ENCODE results near the gene EVX2.

The EVX2 gene

GRCh38 chr2:176096243-176096985 lies 12.7 kb upstream of the EVX2 start:
- DNase-seq (ENCODE audit: low spot score) (peak; percentile 37), FAIRE-seq (no peak)

DNA sequence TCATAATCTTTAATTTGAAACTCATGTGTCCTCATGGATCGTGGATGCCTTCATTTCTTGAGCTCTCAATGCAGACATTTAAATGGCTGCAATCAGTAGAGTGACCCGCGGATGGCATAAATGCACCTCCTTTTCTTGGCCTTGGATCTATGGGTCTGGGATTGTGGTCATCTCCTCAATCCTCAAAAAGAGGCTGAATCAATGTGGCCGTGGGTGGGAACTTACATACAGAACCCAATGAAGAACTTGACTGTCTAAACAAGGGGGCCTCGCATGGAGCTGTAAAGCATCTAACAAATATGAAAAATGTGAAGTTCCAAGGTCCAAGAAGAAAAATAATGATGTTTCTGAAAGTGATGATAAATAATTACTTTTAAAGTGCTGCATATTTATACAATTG lies 11.7 kb upstream of the EVX2 start:
- FAIRE-seq (no peak), DNase-seq (ENCODE audit: low spot score) (no peak)

- DNase-seq (ENCODE audit: low spot score): no peak
These were observed 10.6 kb upstream of the EVX2 start for GRCh38 chr2:176094349-176094748.

GRCh38 chr2:176093898-176094249 lies 10.1 kb upstream of the EVX2 start:
- DNase-seq (ENCODE audit: low spot score) (no peak), FAIRE-seq (no peak)

More at GRCh38 chr2:176094349-176094748, 10.6 kb upstream of the EVX2 start:
- no peak for FAIRE-seq

GRCh38 chr2:176093145-176093897 lies 9.6 kb upstream of the EVX2 start:
- DNase-seq (ENCODE audit: low spot score): no peak
- FAIRE-seq: no peak

GRCh38 chr2:176092270-176093144 lies 8.7 kb upstream of the EVX2 start, which contains the start of gene HOXD13:
HOXD13 (plus strand) TSS chr2:176092721; CDS start chr2:176092891, 170 bp downstream.
- no peak for DNase-seq (ENCODE audit: low spot score)
- FAIRE-seq: no peak

DNA sequence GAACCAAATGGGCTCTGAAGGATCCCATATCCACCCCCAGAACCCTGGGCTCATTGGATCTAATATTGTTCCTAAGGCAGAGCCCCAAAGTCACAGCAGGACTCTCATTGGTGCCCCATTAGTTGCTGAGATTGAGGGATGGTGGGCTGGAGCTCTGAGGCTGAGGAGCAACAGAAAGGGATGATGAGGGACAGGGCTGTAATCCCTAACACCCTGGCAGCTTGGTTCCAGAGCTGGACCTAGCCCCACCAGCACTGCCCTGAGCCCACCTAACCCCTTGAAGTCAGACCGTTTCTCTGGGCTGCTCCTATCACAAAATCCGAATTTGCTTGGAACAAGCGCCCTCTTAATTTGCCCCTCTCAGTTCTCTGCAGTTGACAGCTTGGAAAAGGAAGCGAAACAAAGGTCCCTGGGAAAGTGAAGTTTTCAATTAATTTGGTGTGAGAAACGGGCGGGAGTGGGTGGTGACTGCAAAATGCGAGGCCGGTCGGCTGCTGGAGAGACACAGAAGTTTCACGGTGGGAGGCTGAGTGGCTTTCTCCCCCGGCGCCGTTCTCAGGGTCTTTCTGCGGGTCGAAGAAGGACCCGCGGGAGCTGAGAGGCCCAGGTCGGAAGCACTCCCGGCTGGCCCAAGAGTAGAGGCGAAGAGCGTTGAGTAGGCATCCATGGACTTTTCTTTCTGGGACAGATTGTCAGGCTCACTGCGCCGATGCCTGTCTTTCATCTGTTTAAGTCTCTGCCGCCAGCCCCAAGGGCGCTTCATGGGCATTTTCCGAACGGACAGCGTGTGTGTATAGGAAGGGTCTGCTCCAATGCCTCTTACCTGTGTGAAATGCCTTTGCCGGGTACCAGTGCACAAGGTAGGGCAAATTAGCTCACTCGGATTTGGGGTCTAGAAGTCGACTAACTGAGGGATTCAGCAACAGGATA lies 7.8 kb upstream of the EVX2 start:
- DNase-seq (ENCODE audit: low spot score): no peak
- FAIRE-seq: no peak

GRCh38 chr2:176090862-176091261 lies 7.1 kb upstream of the EVX2 start:
- FAIRE-seq (no peak), DNase-seq (ENCODE audit: low spot score) (no peak)

DNA sequence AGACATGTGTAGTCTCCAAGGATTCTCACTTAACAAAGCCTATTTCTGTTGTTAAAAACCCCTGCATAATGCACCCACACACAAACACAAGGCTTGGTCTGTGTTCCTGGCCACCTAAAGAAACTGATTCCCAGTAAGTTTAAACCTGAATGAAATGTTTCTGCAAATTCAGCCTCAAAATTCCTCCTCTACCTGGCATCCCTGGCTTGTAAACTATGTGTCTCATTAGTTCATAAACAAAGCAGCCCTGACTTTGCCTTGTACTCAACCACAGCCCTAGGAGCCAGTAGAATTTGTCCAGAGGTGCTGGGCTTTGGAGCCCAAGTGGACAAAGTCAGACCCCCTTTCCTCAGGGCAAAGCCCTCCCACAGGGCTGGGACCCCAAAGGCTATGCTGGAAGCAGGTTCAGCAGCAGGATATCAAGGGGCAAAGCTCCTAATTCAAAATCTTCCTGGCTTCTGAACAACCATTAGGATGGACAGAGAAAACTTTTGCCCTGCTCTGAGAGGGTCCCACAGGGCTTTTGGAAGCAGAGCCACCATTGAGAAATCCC lies 6.2 kb upstream of the EVX2 start:
- FAIRE-seq (no peak), DNase-seq (ENCODE audit: low spot score) (no peak)

DNA sequence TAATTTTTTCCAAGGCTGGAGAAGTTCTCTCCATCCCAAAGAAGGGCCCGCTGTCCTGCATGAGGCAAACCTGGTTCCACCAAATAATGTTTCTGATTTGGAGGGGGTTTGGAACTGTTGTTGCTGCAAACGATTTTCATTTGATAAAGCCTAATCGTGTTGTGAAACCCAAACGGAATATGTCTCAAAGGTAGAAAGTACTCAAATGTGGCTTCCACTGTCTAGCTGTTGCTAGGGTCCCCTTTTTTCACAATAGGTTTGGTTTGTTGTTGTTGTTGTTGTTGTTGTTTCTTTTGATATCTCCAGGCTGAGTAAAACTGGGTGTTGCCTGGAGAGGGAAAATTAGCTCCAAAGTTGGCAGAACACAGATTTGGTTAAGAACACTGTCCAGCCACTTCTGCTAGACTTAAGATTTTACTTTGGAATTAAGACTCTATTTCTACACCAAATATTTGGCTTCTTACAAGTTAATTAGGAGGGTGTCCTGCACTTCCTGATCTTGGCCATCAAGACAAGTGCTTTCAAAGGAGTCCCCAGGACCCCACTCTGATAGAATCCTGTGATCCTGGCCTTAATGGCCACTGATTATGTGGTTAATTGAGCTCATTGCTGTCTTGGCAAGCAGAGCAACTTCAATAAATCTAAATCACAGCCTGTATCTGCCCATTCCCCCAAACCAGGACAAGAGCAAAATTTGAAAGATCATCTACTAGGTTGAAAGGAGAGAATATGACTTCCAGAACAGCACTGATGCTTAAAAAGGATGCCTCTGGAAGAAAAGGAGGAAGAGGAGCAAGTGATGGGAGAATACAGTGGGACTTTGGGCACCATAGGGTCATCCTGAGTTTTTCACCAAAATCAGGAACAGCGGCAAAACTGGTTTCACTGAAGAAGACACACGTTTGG lies 5.4 kb upstream of the EVX2 start:
- no peak for FAIRE-seq

GRCh38 chr2:176088048-176088936 lies 4.5 kb upstream of the EVX2 start:
- DNase-seq (ENCODE audit: low spot score): peak; percentile 86

More for the DNA sequence above, 5.4 kb upstream of the EVX2 start:
- no peak for DNase-seq (ENCODE audit: low spot score)

DNA sequence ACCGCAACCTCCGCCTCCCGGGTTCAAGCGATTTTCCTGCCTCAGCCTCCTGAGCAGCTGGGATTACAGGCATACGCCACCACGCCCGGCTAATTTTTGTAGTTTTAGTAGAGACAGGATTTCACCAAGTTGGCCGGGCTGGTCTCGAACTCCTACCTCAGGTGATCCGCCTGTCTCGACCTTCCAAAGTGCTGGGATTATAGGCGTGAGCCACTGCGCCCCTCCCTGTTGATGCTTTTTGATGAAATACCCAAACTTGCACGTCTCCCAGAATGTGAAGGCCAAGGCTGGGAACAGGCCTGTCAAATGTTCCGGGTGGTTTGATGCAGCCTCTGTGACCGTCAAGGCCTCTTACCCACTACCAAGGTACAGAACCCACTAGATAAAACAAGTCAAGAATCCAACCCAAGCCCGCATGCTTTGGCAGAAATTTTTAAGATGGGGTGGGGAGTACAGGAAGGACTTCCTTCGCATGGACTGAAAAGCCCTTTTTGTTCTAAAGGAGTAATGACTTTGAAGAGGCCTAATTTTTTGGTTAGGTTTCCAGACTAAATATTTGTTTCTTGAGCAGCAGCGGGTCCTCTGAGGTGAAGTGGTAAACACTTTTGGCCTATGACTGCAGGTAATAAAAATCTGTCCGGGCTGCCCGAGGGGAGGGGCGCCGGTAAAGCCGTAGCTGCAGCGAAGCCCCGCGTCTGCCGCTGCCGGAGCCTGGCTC lies 3.7 kb upstream of the EVX2 start:
- DNase-seq (ENCODE audit: low spot score) (no peak), FAIRE-seq (no peak)

More at GRCh38 chr2:176088048-176088936, 4.5 kb upstream of the EVX2 start:
- FAIRE-seq: no peak

- no peak for FAIRE-seq
- DNase-seq (ENCODE audit: low spot score): peak; percentile 67
These were observed 2.4 kb upstream of the EVX2 start for GRCh38 chr2:176085861-176086771.

DNA sequence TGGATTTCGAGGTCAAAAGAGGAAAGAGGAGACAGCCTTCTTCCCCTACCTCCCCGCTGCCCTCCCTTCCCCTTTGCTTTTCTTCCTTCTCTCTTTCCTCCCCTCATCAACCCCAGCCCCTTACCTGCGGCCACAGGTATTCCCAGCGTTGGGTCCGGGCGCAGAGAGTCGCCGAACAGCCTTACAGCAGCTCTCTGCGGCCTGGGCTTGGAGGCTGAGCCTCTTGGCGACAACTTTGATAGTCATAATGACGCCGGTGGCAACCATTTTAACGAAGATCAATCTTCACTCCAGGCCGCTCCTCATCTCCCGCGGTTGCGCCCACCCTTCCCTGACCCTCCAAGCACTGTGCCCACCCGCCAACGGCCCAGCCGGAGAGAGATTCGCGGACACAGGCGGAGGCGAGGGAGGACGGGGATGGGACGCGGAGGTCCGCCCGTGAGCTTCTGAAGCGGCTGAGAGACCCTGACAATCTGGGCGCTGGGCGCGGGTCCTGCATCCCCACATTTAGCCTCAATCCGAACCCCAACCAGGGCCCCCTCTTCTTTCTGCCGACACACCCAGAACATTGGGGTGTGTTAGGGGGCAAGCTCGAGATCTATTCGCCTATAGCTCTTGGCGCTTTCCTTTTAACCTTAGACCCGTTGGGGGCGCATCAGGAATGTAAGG lies 1.5 kb upstream of the EVX2 start:
- DNase-seq (ENCODE audit: low spot score) (no peak), FAIRE-seq (no peak)

DNA sequence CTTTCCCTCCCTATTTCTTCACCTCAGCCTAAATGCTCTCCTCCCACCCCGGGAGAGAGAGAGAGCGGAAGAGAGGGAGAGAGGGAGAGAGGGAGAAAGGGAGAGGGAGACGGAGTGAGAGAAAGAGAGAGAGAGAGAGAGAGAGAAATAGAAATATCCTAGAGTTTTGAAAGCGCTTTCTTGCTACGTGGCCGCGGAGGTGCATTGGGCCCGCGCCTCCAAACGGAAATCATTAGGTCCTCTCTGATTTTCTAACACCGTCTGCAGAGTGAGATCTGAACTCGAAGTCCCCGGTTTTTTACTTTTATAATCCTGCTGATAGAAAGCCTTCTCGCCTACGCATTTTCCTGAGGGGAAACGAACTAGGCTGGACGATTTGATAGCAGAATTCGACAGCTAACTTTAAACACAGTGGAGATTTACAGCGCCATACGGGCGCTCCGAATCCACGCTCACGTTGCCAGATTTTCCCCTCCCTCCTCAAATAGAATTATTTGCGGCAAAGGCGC lies 903 bp upstream of the EVX2 start:
- FAIRE-seq (no peak), DNase-seq (ENCODE audit: low spot score) (no peak)
